Suprapubic skin (tissue), 4 donors: ENCODE data around the gene KLF6. TPM values are rescaled to one million over a fixed set of nuclear protein-coding genes. Genes with fewer than 3 reads are reported as not detected.

Source experiments
- DNase-seq, 2 donors: peaks; one replicate each; pipeline ENCODE4 v3.0.0-alpha.2; 2019; ENCODE audit warnings: low spot score in 2 of 2
- H3K27ac ChIP-seq: fragments of 200-600 bp; sonication (generic); one replicate; pipeline ENCODE4 v1.5.1; 2019
- H3K27me3 ChIP-seq: fragments of 200-600 bp; sonication (generic); one replicate; pipeline ENCODE4 v1.5.1; 2019
- H3K36me3 ChIP-seq: fragments of 200-600 bp; sonication (generic); one replicate; pipeline ENCODE4 v1.5.1; 2019
- H3K4me1 ChIP-seq: fragments of 200-600 bp; sonication (generic); one replicate; pipeline ENCODE4 v1.5.1; 2019
- H3K4me3 ChIP-seq: fragments of 200-600 bp; sonication (generic); one replicate; pipeline ENCODE4 v1.5.1; 2019; ENCODE audit warnings: mild to moderate bottlenecking
- H3K9me3 ChIP-seq: fragments of 200-600 bp; sonication (generic); one replicate; pipeline ENCODE4 v1.5.1; 2019
- EP300 ChIP-seq: sonication (generic); formaldehyde crosslinking; IDR thresholded peaks from one replicate; pipeline ENCODE4 v1.6.1; 2017; ENCODE audit warnings: antibody characterized with exemption
- POLR2A ChIP-seq, 2 donors: fragments of 450-650 bp; IDR thresholded peaks; one replicate each; pipeline ENCODE4 v1.6.1; 2017; ENCODE audit warnings: antibody characterized with exemption in 2 of 2, mild to moderate bottlenecking in 2 of 2, moderate library complexity in 2 of 2
- POLR2AphosphoS5 ChIP-seq, 3 donors: sonication (generic); formaldehyde crosslinking; IDR thresholded peaks; one replicate each; pipeline ENCODE4 v1.6.1; 2017; ENCODE audit warnings: antibody characterized with exemption in 3 of 3
- WGBS: methylation state at CpG from one replicate; pipeline ENCODE4 v1.1.5; 2018; 5-methylcytosine and 5-hydroxymethylcytosine counted together
- total RNA-seq, 4 donors: library from RNA; depleted of rRNA; stranded (reverse); fragments of >200 nt; gene quantifications; one replicate each; pipeline ENCODE4 v1.1.0, GENCODE V29; 2016
- TF ChIP-seq, protein P1 (sequence below), 2 donors: fragments of 200-600 bp in 1 of 2; fragments of 450-650 bp in 1 of 2; sonication (generic) in 1 of 2; IDR thresholded peaks; one replicate each; pipeline ENCODE4 v1.5.1; 2016 to 2019; ENCODE audit warnings: antibody characterized with exemption in 2 of 2, mild to moderate bottlenecking in 1 of 2, moderate library complexity in 1 of 2

The KLF6 gene
- total RNA-seq, 4 donors from 2014 or later: 242 to 484 (median 276) TPM

DNA sequence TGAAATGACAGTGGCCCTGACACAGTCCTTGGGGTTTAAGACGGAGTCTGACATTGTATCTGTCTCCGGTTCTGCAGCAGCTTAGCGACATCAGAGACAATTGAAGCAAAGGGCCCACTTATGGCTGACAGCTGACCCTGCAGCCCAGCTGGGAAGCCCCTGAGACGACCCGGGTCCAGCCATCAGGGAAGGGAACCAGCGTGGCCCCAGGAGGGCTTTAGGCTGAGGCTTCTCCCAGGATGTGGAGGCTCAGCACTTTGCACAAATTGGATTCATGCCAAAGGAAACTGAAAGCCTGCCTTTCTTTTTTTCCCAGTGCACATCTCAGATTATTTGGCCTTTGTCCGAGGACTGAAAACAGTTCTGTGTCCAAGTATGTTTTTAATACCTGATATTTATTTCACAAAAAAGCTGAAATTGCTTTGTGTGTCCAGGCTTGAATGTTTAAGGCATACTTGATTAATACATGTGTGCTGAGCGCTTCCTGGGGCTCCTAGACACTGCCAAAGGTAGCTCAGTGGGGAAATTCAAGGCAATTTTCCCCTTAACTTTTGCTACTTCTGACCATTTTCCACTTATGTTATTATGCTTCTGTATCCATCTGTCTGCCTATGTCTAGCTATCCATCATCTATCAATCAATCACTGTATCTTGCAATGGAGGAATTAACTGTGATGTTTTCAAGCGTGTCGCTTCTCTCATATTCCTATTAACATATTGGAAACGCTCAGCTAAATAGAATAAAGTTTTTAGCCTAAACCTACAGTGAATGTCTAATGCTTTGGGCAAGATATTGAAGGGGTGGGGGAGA, 34.8 kb downstream of the KLF6 start:
- Histone ChIP-seq H3K9me3 (no peaks in the 10 kb centered on the region), H3K27me3 (no peaks in the 10 kb centered on the region), H3K27ac (peak overlapping the region; percentile 43), H3K36me3 (no peaks in the 10 kb centered on the region), H3K4me3 (peak overlapping the region; percentile 5), H3K4me1 (peaks cover 35% of the 10 kb centered on the region)
- TF ChIP-seq, protein P1, sequence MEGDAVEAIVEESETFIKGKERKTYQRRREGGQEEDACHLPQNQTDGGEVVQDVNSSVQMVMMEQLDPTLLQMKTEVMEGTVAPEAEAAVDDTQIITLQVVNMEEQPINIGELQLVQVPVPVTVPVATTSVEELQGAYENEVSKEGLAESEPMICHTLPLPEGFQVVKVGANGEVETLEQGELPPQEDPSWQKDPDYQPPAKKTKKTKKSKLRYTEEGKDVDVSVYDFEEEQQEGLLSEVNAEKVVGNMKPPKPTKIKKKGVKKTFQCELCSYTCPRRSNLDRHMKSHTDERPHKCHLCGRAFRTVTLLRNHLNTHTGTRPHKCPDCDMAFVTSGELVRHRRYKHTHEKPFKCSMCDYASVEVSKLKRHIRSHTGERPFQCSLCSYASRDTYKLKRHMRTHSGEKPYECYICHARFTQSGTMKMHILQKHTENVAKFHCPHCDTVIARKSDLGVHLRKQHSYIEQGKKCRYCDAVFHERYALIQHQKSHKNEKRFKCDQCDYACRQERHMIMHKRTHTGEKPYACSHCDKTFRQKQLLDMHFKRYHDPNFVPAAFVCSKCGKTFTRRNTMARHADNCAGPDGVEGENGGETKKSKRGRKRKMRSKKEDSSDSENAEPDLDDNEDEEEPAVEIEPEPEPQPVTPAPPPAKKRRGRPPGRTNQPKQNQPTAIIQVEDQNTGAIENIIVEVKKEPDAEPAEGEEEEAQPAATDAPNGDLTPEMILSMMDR (IDR thresholded peaks at IDR 0.05): no peak
- TF ChIP-seq EP300 (no peak), POLR2AphosphoS5 (IDR thresholded peaks at IDR 0.05) (no peak), POLR2A (IDR thresholded peaks at IDR 0.05) (no peak)
- no peak for DNase-seq
- 51% methylated on average over 11 of the region's 11 CpGs for WGBS

DNA sequence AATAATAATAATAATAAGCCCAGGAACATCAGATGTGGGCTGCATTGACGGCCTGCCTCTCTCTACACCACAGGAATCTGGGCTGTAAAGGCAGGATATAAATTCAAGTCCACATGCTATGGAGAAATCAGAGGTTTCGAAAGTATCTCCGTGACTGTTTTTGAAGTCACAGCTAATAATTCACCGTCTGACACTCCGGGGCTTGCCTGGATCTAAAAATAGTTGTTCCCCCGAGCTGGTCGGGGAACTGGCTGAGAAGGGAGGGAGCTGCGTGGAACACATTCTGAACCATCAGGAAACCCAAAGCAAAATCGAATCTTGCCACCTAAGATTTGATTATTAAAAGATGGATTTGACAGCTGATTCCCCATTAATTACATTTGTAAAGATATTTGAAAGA, 35.4 kb downstream of the KLF6 start:
- H3K27me3 ChIP-seq: no peaks in the 10 kb centered on the region
- TF ChIP-seq EP300 (no peak), POLR2AphosphoS5 (IDR thresholded peaks at IDR 0.05) (peak in 2 of 3 donors; percentile 2 to 18), POLR2A (IDR thresholded peaks at IDR 0.05) (no peak)
- TF ChIP-seq, protein P1 (IDR thresholded peaks at IDR 0.05): no peak
- no peak for DNase-seq
- H3K36me3 ChIP-seq: no peaks in the 10 kb centered on the region
- 13% methylated on average over 9 of the region's 9 CpGs for WGBS
- peak overlapping the region; percentile 43 for H3K27ac ChIP-seq
- H3K4me1 ChIP-seq: peaks cover 31% of the 10 kb centered on the region
- H3K4me3 ChIP-seq: peak overlapping the region; percentile 5
- no peaks in the 10 kb centered on the region for H3K9me3 ChIP-seq

DNA sequence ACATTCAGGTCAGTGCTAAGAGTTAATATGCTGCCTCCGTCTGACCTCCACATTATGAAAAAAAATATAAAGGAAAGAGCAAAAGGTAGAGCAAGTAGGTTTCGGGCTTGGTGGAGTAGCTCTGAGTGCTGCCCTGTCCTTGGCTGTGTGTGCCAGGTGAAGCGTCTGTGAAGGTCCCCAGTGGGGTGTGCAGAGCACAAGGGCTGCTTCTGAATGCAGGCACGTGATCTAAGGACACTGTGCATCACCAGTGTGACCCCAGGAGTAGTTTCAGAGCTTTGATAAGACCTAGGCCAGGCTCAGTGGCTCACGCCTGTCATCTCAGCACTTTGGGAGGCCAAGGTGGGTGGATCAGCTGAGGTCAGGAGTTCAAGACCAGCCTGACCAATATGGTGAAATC, 36.0 kb downstream of the KLF6 start:
- Histone ChIP-seq H3K4me3 (no peak overlapping the region), H3K27me3 (no peaks in the 10 kb centered on the region), H3K4me1 (peaks cover 30% of the 10 kb centered on the region), H3K27ac (peak overlapping the region; percentile 23), H3K9me3 (no peaks in the 10 kb centered on the region), H3K36me3 (no peaks in the 10 kb centered on the region)
- DNase-seq: no peak
- WGBS: 91% methylated on average over 5 of the region's 5 CpGs
- TF ChIP-seq, protein P1 (IDR thresholded peaks at IDR 0.05): no peak
- TF ChIP-seq POLR2AphosphoS5 (IDR thresholded peaks at IDR 0.05) (no peak), EP300 (no peak), POLR2A (IDR thresholded peaks at IDR 0.05) (no peak)

DNA sequence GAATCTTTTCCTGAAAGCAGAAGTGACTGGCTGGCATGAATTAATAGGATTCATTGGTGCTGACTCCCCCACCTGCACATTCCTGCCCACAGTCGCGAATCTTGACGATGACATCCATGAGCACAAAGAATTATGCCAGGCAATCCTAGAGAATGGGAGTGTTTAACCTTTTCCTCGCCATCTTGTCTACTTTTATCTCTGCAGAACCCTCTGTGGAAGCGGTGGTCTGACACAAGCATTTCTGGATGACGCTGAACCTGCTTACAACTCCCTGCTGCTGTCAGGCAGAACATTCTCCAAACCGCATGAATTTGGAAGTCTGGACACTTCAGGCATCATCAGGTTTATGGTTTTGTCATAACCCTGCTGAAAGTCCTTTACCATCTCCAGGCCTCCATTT, 36.5 kb downstream of the KLF6 start:
- WGBS: 62% methylated on average over 7 of the region's 7 CpGs
- H3K27ac ChIP-seq: no peak overlapping the region
- no peaks in the 10 kb centered on the region for H3K36me3 ChIP-seq
- H3K4me1 ChIP-seq: peaks cover 30% of the 10 kb centered on the region
- TF ChIP-seq EP300 (no peak), POLR2AphosphoS5 (IDR thresholded peaks at IDR 0.05) (no peak), POLR2A (IDR thresholded peaks at IDR 0.05) (no peak)
- TF ChIP-seq, protein P1 (IDR thresholded peaks at IDR 0.05): no peak
- no peaks in the 10 kb centered on the region for H3K9me3 ChIP-seq
- no peak for DNase-seq
- H3K27me3 ChIP-seq: no peaks in the 10 kb centered on the region
- no peak overlapping the region for H3K4me3 ChIP-seq

DNA sequence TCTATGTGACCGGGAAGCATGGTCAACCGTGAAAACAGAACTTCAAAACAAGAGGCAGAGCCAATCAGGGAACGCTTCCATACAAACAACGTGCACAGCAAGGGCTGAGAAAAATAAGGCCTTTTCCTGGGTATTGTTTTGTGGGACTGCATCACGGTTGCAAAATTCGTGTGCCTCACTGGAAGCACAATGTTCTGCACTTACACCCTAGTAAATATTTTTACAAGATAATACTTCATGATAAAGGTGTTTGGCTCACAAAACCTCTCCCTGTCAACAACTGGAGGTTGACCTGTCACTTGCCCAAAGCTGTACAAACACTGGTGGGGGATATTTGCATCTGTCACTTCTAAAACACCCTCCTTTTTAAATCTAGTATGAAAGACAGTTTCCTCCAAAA, 37.0 kb downstream of the KLF6 start:
- WGBS: 72% methylated on average over 6 of the region's 6 CpGs
- no peak for DNase-seq
- no peaks in the 10 kb centered on the region for H3K27me3 ChIP-seq
- H3K36me3 ChIP-seq: no peaks in the 10 kb centered on the region
- H3K4me3 ChIP-seq: no peak overlapping the region
- TF ChIP-seq EP300 (no peak), POLR2A (IDR thresholded peaks at IDR 0.05) (no peak), POLR2AphosphoS5 (IDR thresholded peaks at IDR 0.05) (no peak)
- TF ChIP-seq, protein P1 (IDR thresholded peaks at IDR 0.05): no peak
- H3K9me3 ChIP-seq: no peaks in the 10 kb centered on the region
- H3K4me1 ChIP-seq: peaks cover 30% of the 10 kb centered on the region
- H3K27ac ChIP-seq: peak overlapping the region; percentile 59
